ENCODE results near the gene RAB39B.

GRCh38 chrX:155279873-155280272, 15.6 kb upstream of the RAB39B start:
- no peak for TF ChIP-seq CTCF (conservative IDR thresholded peaks at IDR 0.05; ENCODE audit: low read length)
- no peak for TF ChIP-seq EZH2phosphoT487 (IDR thresholded peaks at IDR 0.05; ENCODE audit: borderline replicate concordance, low read depth, low read length)

All from OCI-LY7 (cell line).